Esophagus squamous epithelium (tissue), 4 donors: ENCODE data around the gene FAXC.

Experiments used
- CTCF ChIP-seq, 6 experiments: fragments of 450-650 bp in 4 of 6; fragments of 200-600 bp in 2 of 6; sonication (generic) in 2 of 6; IDR thresholded peaks; one replicate each; pipeline ENCODE4 v1.5.1; 2016 to 2019; ENCODE audit warnings: antibody characterized with exemption in 6 of 6, mild to moderate bottlenecking in 4 of 6, moderate library complexity in 4 of 6
- POLR2A ChIP-seq, 4 donors: fragments of 450-650 bp; IDR thresholded peaks; one replicate each; pipeline ENCODE4 v1.6.1; 2017; ENCODE audit warnings: antibody characterized with exemption in 4 of 4, mild to moderate bottlenecking in 4 of 4, moderate library complexity in 3 of 4

- TF ChIP-seq CTCF (IDR thresholded peaks at IDR 0.05) (no peak), POLR2A (IDR thresholded peaks at IDR 0.05) (no peak)
These were observed 59.8 kb downstream of the FAXC start for GRCh38 chr6:99289701-99290100.
